HG03460 (cell line): ENCODE data around the gene SLF2.
"Not testable (repeated sequence)": the region's sequence is repeated elsewhere in the genome, so short reads cannot be mapped to it uniquely, and the experiment has no call there.

ENCODE experiments used
- ATAC-seq: cut with Tn5 transposase; IDR thresholded peaks from one replicate; pipeline ENCODE4 v1.9.1; 2021; ENCODE audit not compliant: unreplicated experiment

Gene SLF2

GRCh38 chr10:100945754-100946153, 33.0 kb downstream of the SLF2 start:
- no peak for ATAC-seq

GRCh38 chr10:100948916-100949315, 36.2 kb downstream of the SLF2 start:
- no peak for ATAC-seq

GRCh38 chr10:100960251-100960650, 47.5 kb downstream of the SLF2 start:
- no peak for ATAC-seq

- no peak for ATAC-seq
Measured at GRCh38 chr10:100962351-100963080, 49.8 kb downstream of the SLF2 start.

GRCh38 chr10:100963826-100964225, 51.1 kb downstream of the SLF2 start:
- no peak for ATAC-seq

- no peak for ATAC-seq
Measured at GRCh38 chr10:100965820-100966219, 53.1 kb downstream of the SLF2 start.

- no peak for ATAC-seq
Measured at GRCh38 chr10:100966887-100967286, 54.1 kb downstream of the SLF2 start.

GRCh38 chr10:100967332-100967731, 54.6 kb downstream of the SLF2 start:
- no peak for ATAC-seq

GRCh38 chr10:100968062-100968736, 55.4 kb downstream of the SLF2 start:
- ATAC-seq: no peak

GRCh38 chr10:100968863-100969186, 56.1 kb downstream of the SLF2 start:
- no peak for ATAC-seq

- ATAC-seq: no peak
Measured at GRCh38 chr10:100969187-100970075, 56.7 kb downstream of the SLF2 start, which contains the start of gene SEMA4G. TSS of gene SEMA4G (plus strand) at chr10:100969504. CDS start at chr10:100972913, 3,409 bp downstream.

GRCh38 chr10:100970076-100970913, 57.5 kb downstream of the SLF2 start:
- no peak for ATAC-seq

- no peak for ATAC-seq
Measured at GRCh38 chr10:100970914-100971811, 58.4 kb downstream of the SLF2 start.

- no peak for ATAC-seq
Measured at GRCh38 chr10:100972115-100972903, 59.5 kb downstream of the SLF2 start.

- ATAC-seq: no peak
Measured at GRCh38 chr10:100972904-100973535, 60.3 kb downstream of the SLF2 start.

GRCh38 chr10:100975397-100975796, 62.6 kb downstream of the SLF2 start:
- ATAC-seq: not testable (repeated sequence)

- ATAC-seq: no peak
Measured at GRCh38 chr10:100976906-100977305, 64.1 kb downstream of the SLF2 start.

GRCh38 chr10:100977436-100977835, 64.7 kb downstream of the SLF2 start:
- ATAC-seq: no peak
